GM12878 (cell line): ENCODE data around the gene PRPF6. TPM values are rescaled to one million over a fixed set of nuclear protein-coding genes. Genes with fewer than 3 reads are reported as not detected.

Experiments used
- ATAC-seq: fragments of 200-7000 bp; cut with Tn5 transposase; 3 replicates; pipeline ENCODE4 v1.9.1; 2020; ENCODE audit warnings: mild to moderate bottlenecking, moderate library complexity
- BruUV-seq: library from RNA; stranded (reverse); fragments of 400-500 nt; replicated peaks from 2 replicates; lab custom pipeline; 2021; lab: Mats Ljungman, UMichigan
- CTCF ChIA-PET: fragments of 300-600 bp; sonication (Branson Sonifier 250); formaldehyde crosslinking; extraction: SDS; loops from one replicate; lab custom pipeline; 2021; ENCODE audit warnings: inconsistent platforms; lab: Yijun Ruan, JAX
- POLR2A ChIA-PET: fragments of 350-600 bp; formaldehyde crosslinking; extraction: SDS; loops from one replicate; lab custom pipeline; 2021; ENCODE audit warnings: inconsistent platforms; lab: Charles Lee
- RAD21 ChIA-PET: fragments of 300-600 bp; sonication (Branson Sonifier 250); formaldehyde crosslinking; loops from one replicate; lab custom pipeline; 2023; ENCODE audit warnings: antibody characterized with exemption; ENCODE audit not compliant: unreplicated experiment; lab: Charles Lee
- SMC1A ChIA-PET: fragments of 300-600 bp; sonication (Branson Sonifier 250); formaldehyde crosslinking; loops from one replicate; lab custom pipeline; 2023; ENCODE audit not compliant: unreplicated experiment, uncharacterized antibody; lab: Charles Lee
- DNase-seq: peaks from one replicate; pipeline ENCODE4 v3.0.0-alpha.2; 2011; ENCODE audit warnings: low read depth, low spot score
- FAIRE-seq: peaks from 3 replicates; lab custom pipeline; 2011; peaks lifted over from hg19 to GRCh38; lab: Jason Lieb, UNC
- H2AFZ ChIP-seq: 2 replicates; pipeline ENCODE4 v1.6.0; 2011; ENCODE audit warnings: low read depth, low read length, control low read depth; ENCODE audit not compliant: control insufficient read depth
- H3K27ac ChIP-seq: 2 replicates; pipeline ENCODE4 v1.5.1; 2011; ENCODE audit warnings: control low read depth; ENCODE audit not compliant: control insufficient read depth, insufficient read depth
- H3K27me3 ChIP-seq, 2 experiments: replicated peaks in 1 of 2; 2 replicates each; pipeline versions ENCODE4 v1.6.0 to v1.6.1; 2011; ENCODE audit warnings: low read length in 1 of 2; ENCODE audit not compliant: control insufficient read depth in 2 of 2, insufficient read depth in 2 of 2
- H3K36me3 ChIP-seq, 2 experiments: 2 replicates each; pipeline ENCODE4 v1.5.1; 2011; ENCODE audit warnings: low read length in 1 of 2; ENCODE audit not compliant: control insufficient read depth in 2 of 2, insufficient read depth in 2 of 2
- H3K4me1 ChIP-seq: 2 replicates; pipeline ENCODE4 v1.6.1; 2011; ENCODE audit warnings: mild to moderate bottlenecking, low read length, moderate library complexity, mixed read lengths; ENCODE audit not compliant: control insufficient read depth, insufficient read depth
- H3K4me2 ChIP-seq: 2 replicates; pipeline ENCODE4 v1.6.0; 2011; ENCODE audit warnings: control low read depth; ENCODE audit not compliant: control insufficient read depth, insufficient read depth
- H3K4me3 ChIP-seq: fragments of 200-600 bp; sonication (generic); 2 replicates; pipeline ENCODE4 v1.5.1; 2016
- H3K79me2 ChIP-seq: 2 replicates; pipeline ENCODE4 v1.6.0; 2011; ENCODE audit warnings: low read length; ENCODE audit not compliant: control insufficient read depth, insufficient read depth
- H3K9ac ChIP-seq: 2 replicates; pipeline ENCODE4 v1.8.0; 2011; ENCODE audit warnings: low read length, control low read depth, mixed read lengths; ENCODE audit not compliant: control insufficient read depth, insufficient read depth
- H3K9me3 ChIP-seq: replicated peaks from 3 replicates; pipeline ENCODE4 v1.5.1; 2011; ENCODE audit warnings: mild to moderate bottlenecking, low read length; ENCODE audit not compliant: control insufficient read depth, insufficient read depth
- H4K20me1 ChIP-seq: 2 replicates; pipeline ENCODE4 v1.6.0; 2011; ENCODE audit not compliant: control insufficient read depth, insufficient read depth
- CEBPB ChIP-seq, 2 experiments: fragments of 150-350 bp in 1 of 2; IDR thresholded peaks; 2 replicates each; pipeline ENCODE4 v1.6.1; 2012 to 2014; ENCODE audit warnings: low read depth in 2 of 2, low read length in 2 of 2, borderline replicate concordance in 1 of 2, inconsistent platforms in 1 of 2
- CHD1 ChIP-seq: IDR thresholded peaks from 2 replicates; pipeline ENCODE4 v1.6.1; 2012; ENCODE audit warnings: low read depth, low read length, improper control_type of control experiment
- CREB1 ChIP-seq: IDR thresholded peaks from 2 replicates; pipeline ENCODE4 v1.6.1; 2012; ENCODE audit warnings: low read depth, mild to moderate bottlenecking, inconsistent platforms
- CREM ChIP-seq: IDR thresholded peaks from 2 replicates; pipeline ENCODE4 v1.6.1; 2014; ENCODE audit warnings: antibody characterized with exemption, low read depth
- FOXK2 ChIP-seq: fragments of 450-650 bp; IDR thresholded peaks from 2 replicates; pipeline ENCODE4 v1.6.1; 2017; ENCODE audit warnings: mild to moderate bottlenecking, moderate library complexity
- HDGF ChIP-seq: fragments of 450-650 bp; IDR thresholded peaks from 2 replicates; pipeline ENCODE4 v1.6.1; 2016; ENCODE audit warnings: antibody characterized with exemption
- MTA3 ChIP-seq: IDR thresholded peaks from 2 replicates; pipeline ENCODE4 v1.6.1; 2012; ENCODE audit warnings: low read length, inconsistent platforms, borderline replicate concordance
- NR2C1 ChIP-seq: fragments of 450-650 bp; IDR thresholded peaks from 2 replicates; pipeline ENCODE4 v1.6.1; 2017; ENCODE audit warnings: antibody characterized with exemption, mild to moderate bottlenecking, moderate library complexity
- NR2F1 ChIP-seq: fragments of 450-650 bp; conservative IDR thresholded peaks from 2 replicates; pipeline ENCODE4 v1.6.1; 2017; ENCODE audit warnings: mild to moderate bottlenecking
- RAD21 ChIP-seq: IDR thresholded peaks from 2 replicates; pipeline ENCODE4 v1.6.1; 2011; ENCODE audit warnings: mild to moderate bottlenecking, low read depth, low read length, moderate library complexity; ENCODE audit not compliant: insufficient read depth
- RELA ChIP-seq: fragments of 450-650 bp; IDR thresholded peaks from 2 replicates; pipeline ENCODE4 v1.8.0; 2014; ENCODE audit warnings: borderline replicate concordance; ENCODE audit not compliant: partially characterized antibody
- SMAD1 ChIP-seq: fragments of 450-650 bp; IDR thresholded peaks from 2 replicates; pipeline ENCODE4 v1.6.1; 2018; ENCODE audit warnings: mild to moderate bottlenecking, low read depth; ENCODE audit not compliant: partially characterized antibody
- STAT1 ChIP-seq: fragments of 450-650 bp; conservative IDR thresholded peaks from 2 replicates; pipeline ENCODE4 v1.6.1; 2014; ENCODE audit warnings: antibody characterized with exemption, mild to moderate bottlenecking
- TCF12 ChIP-seq: IDR thresholded peaks from 2 replicates; pipeline ENCODE4 v1.6.1; 2011; ENCODE audit warnings: low read depth, mild to moderate bottlenecking, low read length
- ZNF207 ChIP-seq: fragments of 450-650 bp; IDR thresholded peaks from 2 replicates; pipeline ENCODE4 v1.6.1; 2014; ENCODE audit warnings: antibody characterized with exemption, mild to moderate bottlenecking, borderline replicate concordance
- ZZZ3 ChIP-seq: IDR thresholded peaks from 2 replicates; pipeline ENCODE4 v1.6.1; 2011; ENCODE audit warnings: low read depth; ENCODE audit not compliant: control insufficient read depth, insufficient read length
- WGBS: methylation state at CpG from one replicate; pipeline ENCODE4 v1.1.6; 2016; ENCODE audit warnings: low lambda C conversion rate; ENCODE audit not compliant: insufficient replicate concordance, insufficient coverage; ENCODE audit errors: missing lambda C conversion rate; 5-methylcytosine and 5-hydroxymethylcytosine counted together
- in situ Hi-C: fragments of 300-500 bp; cut with MboI; formaldehyde crosslinking; loops from 9 replicates; pipeline ENCODE4 v1.14.3; 2018; ENCODE audit warnings: mixed read lengths
- intact Hi-C: fragments of 100-400 bp; cut with micrococcal nuclease; formaldehyde crosslinking; loops from one replicate; pipeline ENCODE4 v1.14.2; 2022; ENCODE audit not compliant: unreplicated experiment
- polyA plus RNA-seq, 11 experiments: library from polyadenylated mRNA; depleted of rRNA in 4 of 11; unstranded in 6 of 11; stranded (reverse) in 5 of 11; fragments of >200 nt; fragmentation: Nextera tagmentation in 4 of 11; fragmentation: Illumina TruSeq in 1 of 11; extraction: Ambion mirVana in 4 of 11; extraction: Trizol in 1 of 11; gene quantifications; 1 replicate in 1 of 11; 2 replicates in 10 of 11; pipeline versions ENCODE4 v1.2.1 to v1.2.3, GENCODE V29; 2011 to 2016; ENCODE audit warnings: inconsistent platforms in 2 of 11, missing spikeins in 2 of 11, low read depth in 1 of 11
- total RNA-seq, 4 experiments: library from RNA; depleted of rRNA in 3 of 4; stranded (reverse); fragments of >200 nt in 3 of 4; fragmentation: Illumina TruSeq in 1 of 4; extraction: Trizol in 1 of 4; gene quantifications; 2 replicates each; pipeline versions ENCODE4 v1.2.1 to v1.2.3, GENCODE V29; 2013 to 2021
- TF ChIP-seq, protein P1 (sequence below): fragments of 450-650 bp; IDR thresholded peaks from 2 replicates; pipeline ENCODE4 v1.6.1; 2014; ENCODE audit warnings: mild to moderate bottlenecking
- TF ChIP-seq, protein P2 (sequence below): IDR thresholded peaks from 2 replicates; pipeline ENCODE4 v1.6.1; 2012; ENCODE audit warnings: improper control_type of control experiment, low read depth, low read length; ENCODE audit not compliant: insufficient replicate concordance

PRPF6 gene
- total and polyA plus RNA-seq, 10 of the 15 experiments (the other 5 are each of a cell fraction or from before 2014, with no cell fraction given), result 5.0 to 102 (median 71.3) TPM

DNA sequence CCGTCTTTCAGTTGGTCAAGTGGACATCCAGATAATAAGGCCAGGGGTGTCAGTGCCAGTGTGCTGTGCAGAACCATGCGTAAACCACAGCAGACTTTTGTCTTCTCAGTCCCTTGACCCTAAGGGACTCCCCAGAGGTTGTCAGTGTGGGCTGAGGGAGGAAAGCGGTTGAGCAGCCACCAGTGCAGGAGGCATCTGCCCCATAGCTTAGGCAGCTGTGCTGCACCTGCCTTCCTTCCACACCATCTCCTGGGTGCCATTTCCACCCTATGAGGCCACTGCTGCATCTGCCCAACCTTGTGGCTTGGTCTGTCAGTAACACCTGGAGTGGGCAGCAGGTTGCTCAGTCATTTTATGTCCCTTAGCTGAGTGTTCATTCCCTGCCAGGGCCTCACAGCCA lies 26.0 kb downstream of the PRPF6 start (continued):
- no peak for TF ChIP-seq ZZZ3
- peak; percentile 96 for TF ChIP-seq TCF12
- no peak for TF ChIP-seq STAT1
- TF ChIP-seq RAD21, result no peak
- TF ChIP-seq HDGF, result no peak
- TF ChIP-seq CEBPB (IDR thresholded peaks at IDR 0.05; ENCODE audit: borderline replicate concordance in 1 of 2, low read depth in 2 of 2, low read length in 2 of 2), result no peak
- TF ChIP-seq SMAD1, result no peak
- TF ChIP-seq CREB1, result no peak

DNA sequence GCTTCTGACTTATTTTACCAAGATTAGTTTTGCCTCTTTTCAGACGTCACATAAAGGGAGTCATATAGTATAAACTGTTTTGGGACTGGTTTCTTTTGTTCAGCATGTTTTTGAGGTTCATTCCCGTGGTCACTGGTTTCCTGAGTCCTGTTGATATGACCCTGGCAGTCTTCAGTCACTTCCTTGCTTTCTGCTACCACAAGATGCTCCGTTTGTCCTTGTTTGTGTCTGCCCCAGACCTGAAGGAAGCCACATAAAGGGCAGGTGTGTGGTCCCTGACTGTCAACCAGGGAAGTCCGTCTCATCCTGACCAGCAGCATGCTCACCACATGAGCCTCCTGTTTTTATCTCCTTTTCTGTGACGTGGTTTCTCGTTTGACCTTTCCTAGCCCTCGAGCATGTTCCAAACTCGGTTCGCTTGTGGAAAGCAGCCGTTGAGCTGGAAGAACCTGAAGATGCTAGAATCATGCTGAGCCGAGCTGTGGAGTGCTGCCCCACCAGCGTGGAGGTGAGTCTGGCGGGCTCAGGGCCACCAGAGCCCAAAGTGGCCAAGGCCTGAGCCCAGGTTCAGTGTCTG lies 29.0 kb downstream of the PRPF6 start:
- Histone ChIP-seq H2AFZ (no peak overlapping the region), H4K20me1 (no peaks in the 10 kb centered on the region), H3K4me1 (peaks cover 27% of the 10 kb centered on the region), H3K36me3 (peaks cover 36 to 57% of the 10 kb centered on the region in 2 experiments), H3K27ac (peak overlapping the region; percentile 94), H3K9ac (no peak overlapping the region), H3K27me3 (no peaks in the 10 kb centered on the region), H3K79me2 (peaks cover 12% of the 10 kb centered on the region), H3K4me2 (no peak overlapping the region), H3K4me3 (no peak overlapping the region), H3K9me3 (peaks cover 50% of the 10 kb centered on the region)
- ChIA-PET CTCF (interaction anchor here (0.8 to 1.3 kb wide), 3 partner anchors 27 to 47 kb away, joined by 3 to 5 read pairs (median 3); partner anchors contain the start of gene PRPF6), POLR2A (interaction anchor here (0.6 to 1.0 kb wide), 2 partner anchors 16 to 25 kb away, joined by 3 to 5 read pairs; no protein-coding TSS in a partner anchor), RAD21 (interaction anchor here (1.2 to 1.3 kb wide), 2 partner anchors 27 to 46 kb away, joined by 4 read pairs; no protein-coding TSS in a partner anchor), SMC1A (interaction anchor here (0.6 to 1.6 kb wide), 3 partner anchors 20 to 30 kb away, joined by 5 to 15 read pairs (median 9); partner anchors contain the start of genes C20orf204, PRPF6 and SAMD10)
- 88% methylated on average over 13 of the region's 13 CpGs for WGBS
- no peak for DNase-seq
- no peak for ATAC-seq
- no TSS peak for BruUV-seq
- in situ Hi-C loops (no loop called here), intact Hi-C loops (no loop called here)
- no peak for FAIRE-seq
- TF ChIP-seq MTA3 (no peak), CHD1 (no peak), NR2C1 (no peak), FOXK2 (no peak), RELA (no peak), ZNF207 (no peak), CREM (no peak), NR2F1 (no peak)
- TF ChIP-seq, protein P1, sequence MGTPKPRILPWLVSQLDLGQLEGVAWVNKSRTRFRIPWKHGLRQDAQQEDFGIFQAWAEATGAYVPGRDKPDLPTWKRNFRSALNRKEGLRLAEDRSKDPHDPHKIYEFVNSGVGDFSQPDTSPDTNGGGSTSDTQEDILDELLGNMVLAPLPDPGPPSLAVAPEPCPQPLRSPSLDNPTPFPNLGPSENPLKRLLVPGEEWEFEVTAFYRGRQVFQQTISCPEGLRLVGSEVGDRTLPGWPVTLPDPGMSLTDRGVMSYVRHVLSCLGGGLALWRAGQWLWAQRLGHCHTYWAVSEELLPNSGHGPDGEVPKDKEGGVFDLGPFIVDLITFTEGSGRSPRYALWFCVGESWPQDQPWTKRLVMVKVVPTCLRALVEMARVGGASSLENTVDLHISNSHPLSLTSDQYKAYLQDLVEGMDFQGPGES, result no peak
- TF ChIP-seq, protein P2, sequence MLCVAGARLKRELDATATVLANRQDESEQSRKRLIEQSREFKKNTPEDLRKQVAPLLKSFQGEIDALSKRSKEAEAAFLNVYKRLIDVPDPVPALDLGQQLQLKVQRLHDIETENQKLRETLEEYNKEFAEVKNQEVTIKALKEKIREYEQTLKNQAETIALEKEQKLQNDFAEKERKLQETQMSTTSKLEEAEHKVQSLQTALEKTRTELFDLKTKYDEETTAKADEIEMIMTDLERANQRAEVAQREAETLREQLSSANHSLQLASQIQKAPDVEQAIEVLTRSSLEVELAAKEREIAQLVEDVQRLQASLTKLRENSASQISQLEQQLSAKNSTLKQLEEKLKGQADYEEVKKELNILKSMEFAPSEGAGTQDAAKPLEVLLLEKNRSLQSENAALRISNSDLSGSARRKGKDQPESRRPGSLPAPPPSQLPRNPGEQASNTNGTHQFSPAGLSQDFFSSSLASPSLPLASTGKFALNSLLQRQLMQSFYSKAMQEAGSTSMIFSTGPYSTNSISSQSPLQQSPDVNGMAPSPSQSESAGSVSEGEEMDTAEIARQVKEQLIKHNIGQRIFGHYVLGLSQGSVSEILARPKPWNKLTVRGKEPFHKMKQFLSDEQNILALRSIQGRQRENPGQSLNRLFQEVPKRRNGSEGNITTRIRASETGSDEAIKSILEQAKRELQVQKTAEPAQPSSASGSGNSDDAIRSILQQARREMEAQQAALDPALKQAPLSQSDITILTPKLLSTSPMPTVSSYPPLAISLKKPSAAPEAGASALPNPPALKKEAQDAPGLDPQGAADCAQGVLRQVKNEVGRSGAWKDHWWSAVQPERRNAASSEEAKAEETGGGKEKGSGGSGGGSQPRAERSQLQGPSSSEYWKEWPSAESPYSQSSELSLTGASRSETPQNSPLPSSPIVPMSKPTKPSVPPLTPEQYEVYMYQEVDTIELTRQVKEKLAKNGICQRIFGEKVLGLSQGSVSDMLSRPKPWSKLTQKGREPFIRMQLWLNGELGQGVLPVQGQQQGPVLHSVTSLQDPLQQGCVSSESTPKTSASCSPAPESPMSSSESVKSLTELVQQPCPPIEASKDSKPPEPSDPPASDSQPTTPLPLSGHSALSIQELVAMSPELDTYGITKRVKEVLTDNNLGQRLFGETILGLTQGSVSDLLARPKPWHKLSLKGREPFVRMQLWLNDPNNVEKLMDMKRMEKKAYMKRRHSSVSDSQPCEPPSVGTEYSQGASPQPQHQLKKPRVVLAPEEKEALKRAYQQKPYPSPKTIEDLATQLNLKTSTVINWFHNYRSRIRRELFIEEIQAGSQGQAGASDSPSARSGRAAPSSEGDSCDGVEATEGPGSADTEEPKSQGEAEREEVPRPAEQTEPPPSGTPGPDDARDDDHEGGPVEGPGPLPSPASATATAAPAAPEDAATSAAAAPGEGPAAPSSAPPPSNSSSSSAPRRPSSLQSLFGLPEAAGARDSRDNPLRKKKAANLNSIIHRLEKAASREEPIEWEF, result no peak
